Right ventricle myocardium superior (tissue), 1 donor: ENCODE measurements around the gene ODAD2. TPM values are rescaled to one million over a fixed set of nuclear protein-coding genes. Genes with fewer than 3 reads are reported as not detected.
A peak's percentile ranks its signal among the peaks of the same experiment; 100 is the strongest.
"Not testable (repeated sequence)": the region's sequence is repeated elsewhere in the genome, so short reads cannot be mapped to it uniquely, and the experiment has no call there.

Source experiments
- ATAC-seq: fragments of 200-7000 bp; cut with Tn5 transposase; one replicate; pipeline ENCODE4 v1.9.1; 2020; ENCODE audit warnings: mild to moderate bottlenecking; ENCODE audit not compliant: poor library complexity
- DNase-seq: peaks from one replicate; pipeline ENCODE4 v3.0.0-alpha.2; 2020
- intact Hi-C: fragments of 100-400 bp; cut with DNase I; formaldehyde crosslinking; loops from one replicate; pipeline ENCODE4 v1.11.2; 2022
- long read RNA-seq: library from polyadenylated mRNA; unstranded; transcript quantifications from one replicate; pipeline ENCODE4 v2.0.0, GENCODE V29; 2021
- total RNA-seq: library from RNA; stranded (reverse); fragmentation: NEBNext Ultra II Directional; extraction: Animal tissue kit (Norgen Biotek cat#: 25700); gene quantifications from one replicate; pipeline ENCODE4 v1.2.1, GENCODE V29; 2021
- donor health status: DM: no; HTN: yes; CAD: no; lungs with severe emphysema.

ODAD2 gene
- total RNA-seq, result not detected
- long read RNA-seq, result 0 reads

DNA sequence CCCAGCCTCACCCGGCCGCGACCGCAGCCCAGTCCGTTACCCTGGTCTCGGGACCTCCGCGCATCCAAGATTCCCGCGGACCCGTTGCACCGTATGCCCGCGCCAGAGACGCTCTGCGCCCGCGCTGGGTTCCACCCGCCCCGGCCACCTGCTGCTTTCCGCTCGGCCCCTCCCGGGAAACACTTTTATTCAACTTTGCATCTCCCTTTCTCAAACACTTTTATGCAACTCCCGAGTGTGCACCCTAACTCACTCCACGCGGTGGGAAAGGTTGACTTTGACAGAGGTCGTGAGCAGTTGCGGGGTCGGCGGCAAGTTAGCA is at the start of gene ODAD2:
Gene ODAD2 (minus strand): TSS at position 126 of the 322 bp plus-strand sequence. CDS start 3,937 bp downstream, outside the sequence.
- no peak for ATAC-seq
- no peak for DNase-seq
- intact Hi-C loops, result no loop called here

- no peak for ATAC-seq
- no peak for DNase-seq
- intact Hi-C loops, result no loop called here
Measured at GRCh38 chr10:28047061-28047460, 48.2 kb upstream of the ODAD2 start.

DNA sequence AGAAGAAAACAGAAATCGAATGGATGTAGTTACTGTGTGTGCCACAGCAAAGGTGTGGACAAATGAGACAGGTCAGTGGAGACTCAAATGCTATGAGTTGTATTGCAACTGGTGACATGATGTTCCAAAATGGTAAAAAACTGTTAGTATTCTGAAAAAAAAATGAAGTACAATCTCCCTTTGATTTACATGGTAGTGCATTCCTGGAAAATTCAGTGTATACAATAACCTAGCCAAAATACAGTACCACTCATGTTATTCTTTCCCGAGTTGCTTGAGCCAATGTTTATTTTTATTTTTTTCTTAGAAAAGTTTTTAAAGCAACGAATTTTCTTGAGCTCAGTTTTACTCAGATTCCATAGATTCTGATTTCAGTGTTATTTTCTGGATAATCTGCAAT is 47.7 kb upstream of the ODAD2 start:
- intact Hi-C loops, result no loop called here
- no peak for ATAC-seq

GRCh38 chr10:28043941-28044340 is 45.1 kb upstream of the ODAD2 start:
- no peak for ATAC-seq
- intact Hi-C loops, result no loop called here

More for the DNA sequence above, 47.7 kb upstream of the ODAD2 start:
- DNase-seq, result no peak

GRCh38 chr10:28036587-28036986 is 37.7 kb upstream of the ODAD2 start:
- intact Hi-C loops, result no loop called here
- ATAC-seq (no peak), DNase-seq (no peak)

More at GRCh38 chr10:28043941-28044340, 45.1 kb upstream of the ODAD2 start:
- no peak for DNase-seq

DNA sequence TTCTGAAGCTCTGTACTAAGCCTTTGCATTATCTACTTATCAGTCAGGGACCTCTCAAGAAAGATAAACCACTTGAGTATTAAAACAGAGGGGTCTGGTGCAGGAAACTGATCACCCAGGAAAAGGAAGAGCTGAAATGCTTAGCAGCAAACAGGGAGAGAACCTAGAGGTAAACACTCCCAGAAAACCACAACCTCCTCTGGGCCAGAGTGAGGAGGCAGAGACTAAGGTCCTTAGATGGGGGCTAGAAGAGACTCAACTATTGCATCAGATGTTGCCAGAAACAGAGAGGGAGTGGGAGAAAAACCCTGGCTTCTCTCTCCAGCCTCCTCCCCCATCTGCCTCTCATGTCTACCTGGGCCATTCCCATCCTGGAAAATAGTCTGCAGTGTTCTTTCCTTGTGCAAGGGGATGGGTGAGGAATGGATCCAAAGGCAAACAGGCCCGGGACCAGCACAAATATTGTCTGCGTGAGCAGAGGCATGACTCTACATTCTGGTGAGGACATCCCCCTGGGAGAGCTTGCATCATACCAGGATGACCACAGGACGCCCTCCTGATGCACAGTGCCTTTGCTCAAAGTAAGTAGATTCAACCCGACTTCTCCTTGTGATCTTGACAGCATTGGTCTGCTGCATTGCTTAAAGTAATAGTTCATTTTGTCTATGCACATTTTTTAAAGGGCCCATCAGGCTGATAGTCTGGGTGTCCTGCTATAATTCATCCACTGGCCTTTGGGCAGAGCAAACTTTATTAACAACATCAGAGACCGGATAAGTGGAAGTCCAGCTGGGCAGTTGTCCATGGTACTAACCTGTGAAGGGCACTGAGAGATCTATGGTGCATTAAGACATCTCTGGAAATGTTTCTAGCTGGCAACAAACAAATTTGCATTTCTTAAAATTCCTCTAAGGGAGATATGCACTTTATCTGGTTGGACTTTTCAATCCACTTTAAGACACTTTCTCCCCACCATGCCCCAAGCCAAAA is 22.4 kb upstream of the ODAD2 start:
- ATAC-seq, result no peak
- intact Hi-C loops, result no loop called here
- DNase-seq, result no peak

- intact Hi-C loops, result no loop called here
- no peak for DNase-seq
- no peak for ATAC-seq
Measured at GRCh38 chr10:28020080-28020860, 21.4 kb upstream of the ODAD2 start.

GRCh38 chr10:28014651-28015050 is 15.8 kb upstream of the ODAD2 start:
- no peak for ATAC-seq
- no peak for DNase-seq
- intact Hi-C loops, result no loop called here

GRCh38 chr10:28012990-28013515 is 14.2 kb upstream of the ODAD2 start:
- no peak for DNase-seq

GRCh38 chr10:28010821-28011220 is 11.9 kb upstream of the ODAD2 start:
- DNase-seq (no peak), ATAC-seq (no peak)
- intact Hi-C loops, result no loop called here

More at GRCh38 chr10:28012990-28013515, 14.2 kb upstream of the ODAD2 start:
- intact Hi-C loops, result no loop called here
- no peak for ATAC-seq

- ATAC-seq, result no peak
- intact Hi-C loops, result no loop called here
- DNase-seq, result no peak
Measured at GRCh38 chr10:28008054-28008453, 9.2 kb upstream of the ODAD2 start.

DNA sequence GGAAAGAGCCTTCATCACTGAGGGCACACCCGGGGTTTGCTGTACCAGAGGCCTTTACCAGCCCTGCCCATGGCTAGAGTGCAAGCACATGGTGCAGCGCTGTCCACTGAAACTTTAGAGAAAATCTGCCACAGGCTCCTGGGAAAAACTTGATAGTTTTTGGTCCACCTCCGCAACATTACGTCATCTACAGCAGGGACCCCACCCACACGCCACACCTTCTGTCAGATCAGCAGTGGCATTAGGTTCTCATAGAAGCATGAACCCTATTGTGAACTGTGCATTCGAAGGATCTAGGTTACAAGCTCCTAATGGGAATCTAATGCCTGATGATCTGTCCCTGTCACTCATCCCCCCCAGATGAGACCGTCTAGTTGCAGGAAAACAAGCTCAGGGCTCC is 2.5 kb upstream of the ODAD2 start:
- no peak for ATAC-seq
- intact Hi-C loops, result no loop called here
- DNase-seq, result no peak

- intact Hi-C loops, result no loop called here
- ATAC-seq, result peak; percentile 96
- peak; percentile 51 for DNase-seq
Measured at GRCh38 chr10:27998178-27998953, 513 bp downstream of the ODAD2 start.

- no peak for ATAC-seq
- intact Hi-C loops, result no loop called here
- DNase-seq, result no peak
Measured at GRCh38 chr10:27997865-27998177, 1.1 kb downstream of the ODAD2 start.

GRCh38 chr10:27995311-27995710 is 3.6 kb downstream of the ODAD2 start:
- DNase-seq (no peak), ATAC-seq (no peak)
- intact Hi-C loops, result no loop called here

- DNase-seq, ATAC-seq, intact Hi-C loops: not testable (repeated sequence)
Measured at GRCh38 chr10:27989357-27989756, 9.5 kb downstream of the ODAD2 start.

GRCh38 chr10:27986821-27987220 is 12.1 kb downstream of the ODAD2 start:
- ATAC-seq, result no peak

GRCh38 chr10:27982875-27983543 is 15.9 kb downstream of the ODAD2 start:
- ATAC-seq (no peak), DNase-seq (no peak)
- intact Hi-C loops, result no loop called here

More at GRCh38 chr10:27986821-27987220, 12.1 kb downstream of the ODAD2 start:
- no peak for DNase-seq
- intact Hi-C loops, result no loop called here
